ENCODE measurements around the gene LRRC7. TPM values are rescaled to one million over a fixed set of nuclear protein-coding genes. Genes with fewer than 3 reads are reported as not detected.

LRRC7 gene
- total and polyA plus RNA-seq, 2 experiments from 2014 or later: 1.2 TPM; not detected in 1

GRCh38 chr1:70093250-70093975 lies 525.7 kb downstream of the LRRC7 start:
- no peak overlapping the region for H3K27ac ChIP-seq (ENCODE audit: low read depth)
- no peak overlapping the region for H3K4me3 ChIP-seq
- Mint-ChIP-seq H3K27me3 (ENCODE audit: insufficient read depth, low read depth, poor library complexity) (no peaks in the 10 kb centered on the region), H3K27ac (no peak overlapping the region), H3K9me3 (no peaks in the 10 kb centered on the region), H3K36me3 (ENCODE audit: low read depth) (no peaks in the 10 kb centered on the region), H3K4me1 (peaks cover 8% of the 10 kb centered on the region; the same call in 2 of the 3 replicates), H3K4me3 (no peak overlapping the region)
- H4K20me1 ChIP-seq (replicated peaks; ENCODE audit: insufficient read depth): no peaks in the 10 kb centered on the region
- H3K27me3 ChIP-seq (ENCODE audit: insufficient read depth): no peaks in the 10 kb centered on the region
- H3K4me2 ChIP-seq: no peak overlapping the region
- H2AFZ ChIP-seq: no peak overlapping the region
- H3K9me2 ChIP-seq (ENCODE audit: insufficient read depth): no peaks in the 10 kb centered on the region
- no peaks in the 10 kb centered on the region for H3K4me1 ChIP-seq (ENCODE audit: insufficient read depth)
- TF ChIP-seq ETS1 (IDR thresholded peaks at IDR 0.05) (no peak), POLR2AphosphoS5 (IDR thresholded peaks at IDR 0.05; ENCODE audit: low read depth) (no peak), ZNF331 (CRISPR knock-in tag; IDR thresholded peaks at IDR 0.05; ENCODE audit: low read depth) (no peak), ZNF114 (CRISPR knock-in tag; IDR thresholded peaks at IDR 0.05) (no peak), EZH2 (IDR thresholded peaks at IDR 0.05; ENCODE audit: low read depth, unreplicated experiment) (no peak), CTCF (conservative IDR thresholded peaks at IDR 0.05; ENCODE audit: low read depth in 2 of 2) (no peak), EZH2phosphoT487 (IDR thresholded peaks at IDR 0.05; ENCODE audit: unreplicated experiment) (no peak), NANOG (IDR thresholded peaks at IDR 0.05; ENCODE audit: borderline replicate concordance) (no peak), CREB1 (CRISPR knock-in tag; IDR thresholded peaks at IDR 0.05; ENCODE audit: low read depth) (no peak), ZNF462 (CRISPR knock-in tag; IDR thresholded peaks at IDR 0.05) (no peak), STAT1 (IDR thresholded peaks at IDR 0.05; ENCODE audit: unreplicated experiment) (no peak)
- no peaks in the 10 kb centered on the region for H3F3A ChIP-seq (replicated peaks; ENCODE audit: low read depth)
- ATAC-seq (no peak), DNase-seq (ENCODE audit: low spot score) (no peak)
- H3K79me2 ChIP-seq (replicated peaks; ENCODE audit: insufficient read depth): no peaks in the 10 kb centered on the region
- H3K36me3 ChIP-seq (ENCODE audit: insufficient read depth): no peaks in the 10 kb centered on the region
